Small intestine (tissue), 7 donors: ENCODE data around the gene SPNS1. TPM values are rescaled to one million over a fixed set of nuclear protein-coding genes. Genes with fewer than 3 reads are reported as not detected.
A peak's percentile ranks its signal among the peaks of the same experiment; 100 is the strongest.
"Not testable (repeated sequence)": the region's sequence is repeated elsewhere in the genome, so short reads cannot be mapped to it uniquely, and the experiment has no call there.

Experiments
- DNase-seq, 2 donors: peaks; one replicate each; pipeline versions ENCODE4 v3.0.0 to v3.0.0-alpha.2; 2013
- FAIRE-seq: peaks from 2 replicates; lab custom pipeline; 2012; peaks lifted over from hg19 to GRCh38; lab: Jason Lieb, UNC
- H3K27ac ChIP-seq, 3 donors: one replicate each; pipeline ENCODE4 v1.5.1; 2013; ENCODE audit warnings: low read length in 2 of 3, mild to moderate bottlenecking in 2 of 3, control low read depth in 1 of 3, inconsistent platforms in 1 of 3, low read depth in 1 of 3, moderate library complexity in 1 of 3
- H3K27me3 ChIP-seq, 3 donors: one replicate each; pipeline ENCODE4 v1.6.1; 2013; ENCODE audit warnings: low read length in 3 of 3, inconsistent platforms in 1 of 3; ENCODE audit not compliant: control insufficient read depth in 3 of 3, insufficient read depth in 3 of 3
- H3K36me3 ChIP-seq, 3 donors: one replicate each; pipeline ENCODE4 v1.6.1; 2013; ENCODE audit warnings: low read length in 3 of 3, inconsistent platforms in 1 of 3, low read depth in 1 of 3, mild to moderate bottlenecking in 1 of 3, moderate library complexity in 1 of 3; ENCODE audit not compliant: control insufficient read depth in 3 of 3, insufficient read depth in 2 of 3
- H3K4me1 ChIP-seq, 3 donors: one replicate each; pipeline ENCODE4 v1.6.1; 2013; ENCODE audit warnings: low read length in 2 of 3, inconsistent platforms in 1 of 3, low read depth in 1 of 3, mild to moderate bottlenecking in 1 of 3, moderate library complexity in 1 of 3; ENCODE audit not compliant: control insufficient read depth in 3 of 3, insufficient read depth in 2 of 3
- H3K4me3 ChIP-seq, 3 donors: one replicate each; pipeline ENCODE4 v1.5.1; 2013; ENCODE audit warnings: low read length in 3 of 3, control low read depth in 1 of 3, inconsistent platforms in 1 of 3, low read depth in 1 of 3, mild to moderate bottlenecking in 1 of 3, moderate library complexity in 1 of 3
- H3K9me3 ChIP-seq, 2 donors: one replicate each; pipeline ENCODE4 v1.6.1; 2013; ENCODE audit warnings: low read depth in 1 of 2, low read length in 1 of 2; ENCODE audit not compliant: control insufficient read depth in 2 of 2, insufficient read depth in 1 of 2
- WGBS, 3 donors: extraction: QIAGEN DNeasy Blood & Tissue Kit; methylation state at CpG; one replicate each; pipeline ENCODE4 v1.1.7; 2013; 5-methylcytosine and 5-hydroxymethylcytosine counted together
- polyA plus RNA-seq, 4 donors: library from polyadenylated mRNA; stranded (reverse) in 3 of 4; unstranded in 1 of 4; fragments of 200-250 nt in 3 of 4; fragments of 120-200 nt in 1 of 4; gene quantifications; one replicate each; pipeline versions ENCODE4 v1.2.1 to v1.2.3, GENCODE V29; 2013
- donor health status: healthy with polysubstance abuse.
- donor health status: control.
- donor health status: control.
- donor health status: Bipolar disorder and iron deficiency.
- donor health status: healthy.

SPNS1 gene
- polyA plus RNA-seq, 4 donors, result 41.7 to 68.8 (median 59.1) TPM

GRCh38 chr16:28939825-28940224 lies 34.8 kb upstream of the SPNS1 start:
- H3K9me3 ChIP-seq, FAIRE-seq, H3K36me3 ChIP-seq, H3K4me3 ChIP-seq, H3K4me1 ChIP-seq, DNase-seq, H3K27me3 ChIP-seq, H3K27ac ChIP-seq: not testable (repeated sequence)
- 89 to 95% (median 93%) methylated on average over 7 of the region's 7 CpGs for WGBS, 3 donors

- H3K4me3 ChIP-seq, result no peak overlapping the region
- H3K27ac ChIP-seq, result no peak overlapping the region
- DNase-seq (no peak), FAIRE-seq (no peak)
- H3K27me3 ChIP-seq, result no peaks in the 10 kb centered on the region
- H3K4me1 ChIP-seq, result peaks cover 0 to 3% (median 0%) of the 10 kb centered on the region in 3 donors
- H3K36me3 ChIP-seq, result no peaks in the 10 kb centered on the region
- H3K9me3 ChIP-seq, result no peaks in the 10 kb centered on the region
Observed at GRCh38 chr16:28943281-28943680, 31.3 kb upstream of the SPNS1 start.

- no peak overlapping the region for H3K27ac ChIP-seq
- FAIRE-seq, result no peak
- 57 to 74% (median 69%) methylated on average over 4 of the region's 4 CpGs for WGBS, 3 donors
- no peak for DNase-seq
- no peaks in the 10 kb centered on the region for H3K9me3 ChIP-seq
- peaks cover 0 to 9% (median 3%) of the 10 kb centered on the region in 3 donors for H3K4me1 ChIP-seq
- H3K36me3 ChIP-seq, result no peaks in the 10 kb centered on the region
- H3K4me3 ChIP-seq, result no peak overlapping the region
- no peaks in the 10 kb centered on the region for H3K27me3 ChIP-seq
Observed at GRCh38 chr16:28946681-28947080, 27.9 kb upstream of the SPNS1 start.

GRCh38 chr16:28950648-28951409 lies 23.7 kb upstream of the SPNS1 start, which contains the start of gene NFATC2IP:
TSS of gene NFATC2IP (plus strand) at chr16:28950937. CDS start at chr16:28951012, 75 bp downstream.
- Histone ChIP-seq H3K27ac (peak within 1 kb of the TSS; percentile 71 to 89 (median 76)), H3K27me3 (no peaks in the 10 kb centered on the region), H3K4me3 (peak within 1 kb of the TSS; percentile 75 to 99 (median 96)), H3K36me3 (peaks cover 0 to 30% (median 8%) of the 10 kb centered on the region in 3 donors), H3K9me3 (no peaks in the 10 kb centered on the region), H3K4me1 (peaks cover 0 to 10% (median 9%) of the 10 kb centered on the region in 3 donors)
- DNase-seq (peak; percentile 100), FAIRE-seq (no peak)
- WGBS, 3 donors, result 0 to 1% (median 1%) methylated on average over 42 to 79 of the region's 79 CpGs

- peaks cover 0 to 37% (median 8%) of the 10 kb centered on the region in 3 donors for H3K36me3 ChIP-seq
- FAIRE-seq (no peak), DNase-seq (peak in 1 of 2 donors; percentile 65)
- peaks cover 0 to 10% (median 9%) of the 10 kb centered on the region in 3 donors for H3K4me1 ChIP-seq
- peak overlapping the region in 2 of 3 donors; percentile 71 to 89 for H3K27ac ChIP-seq
- peak overlapping the region; percentile 75 to 99 (median 96) for H3K4me3 ChIP-seq
- H3K9me3 ChIP-seq, result no peaks in the 10 kb centered on the region
- H3K27me3 ChIP-seq, result no peaks in the 10 kb centered on the region
- 0 to 2% (median 2%) methylated on average over 17 of the region's 17 CpGs for WGBS, 3 donors
Observed at GRCh38 chr16:28951410-28951943, 23.1 kb upstream of the SPNS1 start.

GRCh38 chr16:28958216-28958615 lies 16.4 kb upstream of the SPNS1 start:
- Histone ChIP-seq H3K27me3 (no peaks in the 10 kb centered on the region), H3K27ac (no peak overlapping the region), H3K4me1 (no peaks in the 10 kb centered on the region), H3K36me3 (peaks cover 10 to 80% (median 21%) of the 10 kb centered on the region in 3 donors), H3K9me3 (no peaks in the 10 kb centered on the region), H3K4me3 (no peak overlapping the region)
- WGBS, 3 donors, result 93 to 97% (median 95%) methylated on average over 9 of the region's 9 CpGs
- FAIRE-seq, result no peak
- no peak for DNase-seq

- H3K4me1 ChIP-seq, result no peaks in the 10 kb centered on the region
- no peak overlapping the region for H3K4me3 ChIP-seq
- peaks cover 14 to 82% (median 19%) of the 10 kb centered on the region in 3 donors for H3K36me3 ChIP-seq
- WGBS, 3 donors, result 90 to 92% (median 91%) methylated on average over 6 of the region's 6 CpGs
- no peak overlapping the region for H3K27ac ChIP-seq
- no peak for DNase-seq
- no peaks in the 10 kb centered on the region for H3K27me3 ChIP-seq
- H3K9me3 ChIP-seq, result no peaks in the 10 kb centered on the region
- FAIRE-seq, result no peak
Observed at GRCh38 chr16:28958836-28959235, 15.7 kb upstream of the SPNS1 start.

GRCh38 chr16:28964072-28964471 lies 10.5 kb upstream of the SPNS1 start:
- FAIRE-seq (no peak), DNase-seq (no peak)
- WGBS, 3 donors, result 75 to 93% (median 93%) methylated on average over 3 of the region's 3 CpGs
- Histone ChIP-seq H3K36me3 (peaks cover 12 to 51% (median 17%) of the 10 kb centered on the region in 3 donors), H3K4me3 (no peak overlapping the region), H3K27ac (no peak overlapping the region), H3K4me1 (no peaks in the 10 kb centered on the region), H3K9me3 (no peaks in the 10 kb centered on the region), H3K27me3 (no peaks in the 10 kb centered on the region)
